ENCODE data around the gene C1QTNF8.

The C1QTNF8 gene

GRCh38 chr16:1073566-1074378 lies 22.3 kb downstream of the C1QTNF8 start:
- DNase-seq, result no peak

- DNase-seq, result no peak
These were observed 22.8 kb downstream of the C1QTNF8 start for GRCh38 chr16:1073262-1073558.

DNA sequence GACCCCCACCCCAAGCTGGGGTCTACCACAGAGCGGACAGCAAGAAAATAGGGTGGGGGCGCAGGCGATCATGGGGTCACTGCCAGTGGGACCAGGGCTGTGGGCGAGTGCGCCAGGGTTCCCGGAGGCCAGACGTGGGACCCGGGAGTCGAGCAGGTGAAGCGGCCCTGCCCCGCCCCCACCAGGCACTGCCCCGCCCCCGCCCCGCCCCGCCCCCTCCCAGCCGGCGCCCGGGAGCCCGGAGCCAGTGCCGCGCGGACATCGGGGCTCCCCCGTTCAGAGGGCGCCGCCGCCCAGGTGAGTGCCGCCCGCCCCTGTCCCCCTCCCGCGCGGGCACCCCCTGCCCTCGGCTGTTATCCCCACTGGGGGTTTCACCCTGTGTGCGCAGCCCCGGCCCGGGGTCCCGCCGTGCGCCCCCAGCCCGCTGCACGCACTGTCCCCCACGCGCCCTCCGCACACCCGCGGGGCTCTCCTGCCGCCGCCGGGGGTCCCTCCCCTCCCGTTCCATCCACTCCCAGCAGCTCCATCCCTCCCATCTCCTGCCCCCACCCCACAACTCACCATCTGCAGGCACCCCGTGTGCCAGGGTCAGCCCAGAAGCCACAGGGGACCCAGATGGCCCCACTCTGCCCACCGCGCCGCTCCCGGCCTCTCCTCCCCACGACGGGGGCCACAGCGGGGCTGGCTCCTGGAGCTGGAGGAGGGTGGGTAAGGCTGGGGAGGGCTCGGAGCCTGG lies 23.4 kb downstream of the C1QTNF8 start, which contains the start of gene SSTR5:
Gene SSTR5, plus strand, starts transcription at position 222 of the 736 bp plus-strand sequence. CDS start 6,122 bp downstream, outside the sequence.
- DNase-seq, result no peak

- DNase-seq, result no peak
These were observed 24.4 kb downstream of the C1QTNF8 start for GRCh38 chr16:1071561-1072225.

DNA sequence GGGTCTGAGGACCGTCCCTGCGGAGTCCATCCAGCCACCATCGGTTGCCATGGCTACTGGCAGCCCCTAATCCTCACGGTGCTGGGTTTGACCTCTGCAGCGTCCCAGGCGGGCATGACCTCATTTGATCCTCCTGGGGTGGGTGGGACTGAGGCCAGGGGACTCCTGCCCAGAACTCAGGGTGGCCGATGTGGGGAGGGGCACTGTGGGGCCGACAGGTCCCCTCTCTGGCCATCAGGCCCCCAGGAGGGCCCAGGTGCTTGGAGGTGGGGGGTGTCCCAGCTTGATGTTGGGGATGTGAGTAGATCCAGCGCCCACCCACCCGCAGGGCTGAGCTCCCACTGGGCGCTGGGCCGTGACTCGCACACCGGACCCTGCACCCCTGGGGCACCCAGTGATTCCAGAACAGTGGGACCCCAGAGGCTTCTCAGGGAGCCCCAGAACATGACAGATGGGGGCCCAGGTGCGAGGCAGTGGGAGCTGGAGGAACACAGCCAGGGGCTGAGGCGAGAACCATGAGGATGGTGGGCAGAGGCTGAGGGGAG lies 25.1 kb downstream of the C1QTNF8 start:
- DNase-seq, result no peak

DNA sequence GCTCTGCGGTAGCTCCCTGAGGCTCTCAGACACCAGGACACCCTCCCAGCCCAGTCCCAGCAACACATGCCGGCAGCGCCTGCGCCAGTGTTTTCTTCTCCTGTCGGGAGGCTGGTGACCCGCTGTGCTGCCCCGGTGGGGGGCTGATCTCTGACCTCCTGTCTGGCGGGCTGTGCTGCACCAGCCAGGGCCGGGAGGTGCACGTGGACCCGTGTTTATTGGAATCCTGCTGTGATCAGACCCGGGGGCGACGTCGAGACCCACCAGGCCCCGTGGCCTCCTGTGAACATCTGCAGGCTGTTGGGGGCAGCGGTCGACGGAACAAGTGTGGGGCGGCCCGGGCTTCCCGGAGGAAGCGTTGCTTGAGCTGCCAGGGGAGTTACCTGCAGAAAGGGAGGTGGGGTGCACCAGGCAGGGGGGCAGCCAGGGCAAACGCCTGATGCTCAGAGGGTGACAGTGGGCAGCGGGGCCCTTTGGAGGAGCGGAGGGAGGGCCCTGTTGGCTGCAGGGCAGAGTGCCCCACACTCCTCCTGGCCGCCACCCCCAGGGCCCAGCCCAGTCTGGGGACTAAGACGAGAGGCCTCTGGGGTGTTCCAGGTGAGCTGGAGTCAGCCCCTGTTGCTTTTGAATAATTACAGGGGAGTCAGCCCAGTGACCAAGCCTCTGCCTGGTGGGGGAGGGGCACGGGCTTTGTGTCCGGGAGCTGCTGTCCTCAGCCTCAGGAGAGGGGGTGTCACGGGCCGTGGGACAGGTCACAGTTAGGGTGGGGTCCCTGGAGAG lies 25.8 kb downstream of the C1QTNF8 start:
- DNase-seq, result no peak

DNA sequence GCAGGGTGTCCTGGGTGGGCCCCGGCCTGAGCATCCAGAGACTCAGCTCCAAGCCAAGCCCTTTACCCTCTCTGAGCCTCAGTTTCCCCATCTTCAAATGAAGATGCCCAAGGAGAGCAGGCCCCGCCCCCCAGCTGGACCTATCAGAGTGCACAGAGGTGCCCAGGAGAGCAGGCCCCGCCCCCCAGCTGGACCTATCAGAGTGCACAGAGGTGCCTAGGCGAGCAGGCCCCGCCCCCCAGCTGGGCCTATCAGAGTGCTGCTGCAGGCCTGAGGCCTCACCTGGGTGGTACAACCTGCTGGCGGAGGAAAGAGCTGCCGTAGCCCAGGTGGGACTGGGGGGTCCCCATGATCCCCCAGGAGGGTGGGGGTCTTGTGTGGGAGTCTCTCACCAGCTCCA lies 26.9 kb downstream of the C1QTNF8 start:
- DNase-seq, result no peak

- DNase-seq, result no peak
These were observed 27.6 kb downstream of the C1QTNF8 start for GRCh38 chr16:1068451-1068850.

- DNase-seq, result no peak
These were observed 28.4 kb downstream of the C1QTNF8 start for GRCh38 chr16:1067629-1068028.

DNA sequence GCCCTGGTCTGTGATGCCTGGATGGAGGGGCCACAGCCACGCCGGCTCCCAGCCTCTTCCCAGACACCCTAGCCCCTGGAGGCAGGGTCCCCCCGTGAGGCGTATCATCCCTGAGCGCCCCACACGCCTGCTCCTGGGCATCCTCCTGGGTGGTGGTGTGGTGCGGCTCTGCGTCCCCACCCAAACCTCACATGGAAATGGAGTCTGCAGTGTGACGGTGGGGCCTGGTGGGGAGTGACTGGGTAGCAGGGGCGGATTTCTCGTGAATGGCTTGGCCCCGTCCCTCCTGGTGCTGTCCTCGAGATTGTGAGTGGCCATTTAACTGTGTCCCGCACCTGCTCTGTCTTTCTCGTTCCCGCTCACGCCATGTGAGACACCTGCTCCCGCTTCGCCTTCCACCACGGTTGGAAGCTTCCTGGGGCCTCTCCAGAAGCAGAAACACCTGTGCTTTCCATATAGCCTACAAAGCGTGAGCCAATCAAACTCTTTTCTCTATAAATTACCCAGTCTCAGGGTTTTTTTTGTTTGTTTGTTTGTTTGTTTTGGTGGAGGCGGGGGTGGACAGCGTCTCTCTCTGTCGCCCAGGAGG lies 29.4 kb downstream of the C1QTNF8 start:
- no peak for DNase-seq

DNA sequence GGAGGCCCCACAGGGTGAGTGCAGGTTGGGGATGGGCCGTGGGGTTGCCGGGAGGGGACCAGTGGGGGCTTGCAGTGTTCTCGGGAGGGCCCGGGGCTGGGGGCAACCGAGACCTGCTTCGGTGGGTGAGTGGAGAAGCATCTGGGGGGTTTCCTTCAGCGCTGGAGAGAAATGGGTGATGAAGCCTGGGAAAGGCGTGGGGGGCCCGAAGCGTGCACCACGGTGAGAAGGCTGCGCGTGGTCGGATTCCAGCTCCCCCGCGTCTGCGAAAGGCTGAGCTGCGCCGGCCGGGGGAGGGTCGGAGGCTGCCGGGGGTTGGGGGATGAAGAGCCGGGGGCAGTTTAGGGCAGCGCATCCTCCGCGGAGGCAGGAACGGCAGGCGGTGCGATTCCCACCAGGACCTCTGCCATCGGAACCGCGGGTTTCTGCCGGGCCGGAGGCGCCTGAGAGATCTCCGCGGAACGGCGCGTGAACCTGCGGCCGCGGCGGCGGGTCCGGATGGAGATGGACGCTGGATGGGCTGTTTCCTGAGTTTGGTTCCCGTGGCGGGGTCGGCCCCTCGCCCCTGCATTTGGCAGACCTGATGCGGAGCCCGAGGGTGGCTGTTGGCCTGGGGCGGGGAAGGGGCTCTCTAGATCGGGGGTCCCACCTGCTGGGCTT lies 30.4 kb downstream of the C1QTNF8 start:
- DNase-seq, result no peak

DNA sequence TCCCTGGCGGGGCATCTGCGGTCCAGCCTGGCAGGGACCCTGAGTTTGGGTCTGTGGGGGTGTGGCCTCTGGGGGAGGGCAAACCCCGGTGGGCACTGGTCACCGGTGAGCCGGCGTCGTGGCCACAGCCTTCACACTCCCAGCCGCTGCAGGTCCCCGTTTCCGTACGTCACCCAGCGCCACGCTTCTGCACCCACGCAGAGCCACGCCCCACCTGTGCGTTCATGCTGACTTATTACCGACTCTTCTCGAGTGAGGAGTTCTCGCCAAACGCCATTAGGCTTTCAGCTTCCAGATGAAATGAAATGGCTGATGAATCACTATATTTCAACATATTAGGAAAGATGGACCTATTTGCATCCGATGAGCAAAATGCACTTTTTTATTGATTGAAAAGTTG lies 32.3 kb downstream of the C1QTNF8 start:
- DNase-seq, result no peak

GRCh38 chr16:1062895-1063294 lies 33.1 kb downstream of the C1QTNF8 start:
- no peak for DNase-seq

GRCh38 chr16:1061769-1062505 lies 34.1 kb downstream of the C1QTNF8 start:
- DNase-seq, result no peak

DNA sequence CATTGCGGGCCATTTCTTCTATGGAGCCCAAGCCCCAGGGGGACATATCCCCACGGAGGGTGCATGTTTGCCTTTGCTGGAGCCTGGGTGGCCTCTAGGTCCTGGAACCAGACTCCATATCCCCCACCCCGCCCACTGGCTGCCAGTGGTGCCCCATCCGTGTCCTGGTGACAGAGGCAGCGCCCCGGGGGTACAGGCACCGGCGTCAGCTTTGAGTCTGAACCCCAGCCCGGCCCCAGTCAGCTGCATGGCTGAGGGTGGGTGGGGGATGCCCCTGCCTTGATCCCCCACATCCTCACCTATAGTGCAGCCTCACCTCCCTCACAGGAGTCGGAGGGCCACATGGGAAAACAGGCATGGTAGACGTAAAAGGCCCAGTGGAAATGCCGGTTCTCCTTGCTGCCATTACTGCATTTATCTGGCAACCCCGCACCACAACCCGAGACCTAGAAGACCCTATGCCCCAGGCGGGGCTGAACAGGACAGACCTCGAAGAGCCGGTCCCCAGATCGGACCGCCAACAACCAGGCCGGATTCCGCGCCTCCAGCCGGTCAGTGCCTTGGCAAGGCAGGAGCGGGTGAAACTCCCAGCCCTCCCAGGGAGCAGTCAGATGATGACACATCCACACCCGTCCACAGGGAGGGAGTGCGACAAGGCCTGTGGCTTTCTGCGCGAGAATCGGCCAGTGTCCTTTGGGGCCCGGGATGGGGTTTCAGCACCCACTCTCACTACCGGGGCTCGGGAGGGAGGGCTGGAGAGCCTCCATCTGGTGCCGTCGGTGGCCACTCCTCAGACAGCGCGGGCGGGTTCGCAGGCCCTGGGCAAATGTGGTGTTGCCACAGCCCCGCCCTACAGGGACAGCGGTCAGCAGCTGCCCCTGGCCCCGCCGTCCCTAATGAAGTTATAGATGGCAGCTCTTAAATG lies 35.4 kb downstream of the C1QTNF8 start:
- no peak for DNase-seq

DNA sequence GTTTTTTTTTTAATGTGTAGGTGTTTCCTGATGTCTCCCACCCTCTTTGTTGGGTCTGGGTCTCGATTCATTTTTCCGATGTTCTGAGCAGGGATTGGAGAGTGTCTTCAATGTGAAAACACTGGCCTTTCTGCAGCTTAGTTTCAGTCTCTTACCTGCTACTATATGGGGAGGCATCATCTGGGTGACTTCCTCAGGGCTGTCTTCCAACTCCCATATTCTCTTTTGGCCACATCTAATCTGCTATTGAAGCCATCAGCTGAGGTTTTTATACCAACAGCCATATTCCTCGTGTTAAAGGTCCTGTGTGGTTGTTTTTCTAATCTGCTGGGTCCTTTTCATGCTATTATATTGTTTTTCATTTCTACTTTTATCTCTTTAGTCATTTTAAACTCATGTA lies 36.7 kb downstream of the C1QTNF8 start:
- no peak for DNase-seq

DNA sequence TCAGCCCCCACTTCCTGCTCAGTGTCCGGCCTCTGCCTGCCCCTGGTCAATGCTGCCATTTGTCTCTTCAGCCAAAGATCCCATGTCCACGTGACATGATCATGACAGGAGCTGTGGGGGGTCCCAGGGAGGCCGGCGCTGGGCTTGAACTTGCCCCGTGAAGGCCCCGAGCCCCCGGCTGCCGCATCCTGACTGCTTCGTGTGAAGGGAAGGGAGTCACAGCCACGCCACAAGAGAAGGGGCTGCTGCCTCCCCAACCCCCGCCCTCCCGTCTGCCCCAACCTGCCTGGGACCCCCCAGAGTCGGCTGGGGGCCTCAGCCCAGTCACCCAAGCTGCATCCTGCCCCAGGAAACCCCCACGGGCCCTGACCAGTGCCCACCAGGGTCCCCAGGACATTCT lies 37.8 kb downstream of the C1QTNF8 start:
- no peak for DNase-seq

- no peak for DNase-seq
These were observed 38.7 kb downstream of the C1QTNF8 start for GRCh38 chr16:1057252-1057932.

DNA sequence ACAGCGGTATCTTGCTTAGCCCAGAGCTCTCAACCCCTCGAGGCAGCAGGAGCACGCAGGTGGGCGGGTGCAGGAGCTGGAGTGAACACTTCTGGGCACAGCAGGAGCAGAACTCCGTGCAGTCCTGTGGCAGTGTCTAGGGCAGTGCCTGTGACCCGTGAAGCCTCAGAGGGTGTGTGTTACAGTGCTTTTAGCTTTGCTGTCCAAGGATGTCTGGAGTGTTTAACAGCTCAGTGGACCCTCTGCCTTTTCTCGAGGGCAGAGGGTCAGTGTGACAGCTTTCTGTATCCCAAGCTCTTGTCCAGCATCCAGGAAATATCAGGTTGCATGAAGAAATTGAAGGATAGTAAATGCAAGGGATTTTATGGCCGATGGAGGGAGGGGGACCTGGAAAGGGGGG lies 39.8 kb downstream of the C1QTNF8 start:
- DNase-seq, result no peak
